Trophoblast cell (in vitro differentiated cells and primary cell): Measurements from ENCODE around the gene TMEM174.

ENCODE experiments used
- DNase-seq, 2 donors: peaks; one replicate each; pipeline ENCODE4 v3.0.0-alpha.2; 2016
- H2AFZ ChIP-seq: 2 replicates; pipeline ENCODE4 v1.6.1; 2013; ENCODE audit warnings: low read length, moderate library complexity, mild to moderate bottlenecking; ENCODE audit not compliant: insufficient read depth, poor library complexity
- H2AK5ac ChIP-seq: 2 replicates; pipeline ENCODE4 v1.6.1; 2013; ENCODE audit warnings: mild to moderate bottlenecking, low read length
- H2BK120ac ChIP-seq: 2 replicates; pipeline ENCODE4 v1.6.1; 2013; ENCODE audit warnings: low read length, mild to moderate bottlenecking, moderate library complexity; ENCODE audit not compliant: insufficient read depth, poor library complexity
- H2BK12ac ChIP-seq: 2 replicates; pipeline ENCODE4 v1.6.1; 2013; ENCODE audit warnings: mild to moderate bottlenecking, low read length, moderate library complexity
- H2BK5ac ChIP-seq: 2 replicates; pipeline ENCODE4 v1.6.1; 2013; ENCODE audit warnings: low read length, low read depth, moderate library complexity, mild to moderate bottlenecking; ENCODE audit not compliant: poor library complexity
- H3K14ac ChIP-seq: 2 replicates; pipeline ENCODE4 v1.6.1; 2013; ENCODE audit warnings: mild to moderate bottlenecking, low read length
- H3K18ac ChIP-seq: 2 replicates; pipeline ENCODE4 v1.6.1; 2013; ENCODE audit warnings: mild to moderate bottlenecking, low read length
- H3K23ac ChIP-seq: 2 replicates; pipeline ENCODE4 v1.6.1; 2013; ENCODE audit warnings: low read length
- H3K27ac ChIP-seq: 2 replicates; pipeline ENCODE4 v1.5.1; 2013; ENCODE audit warnings: low read depth, mild to moderate bottlenecking, inconsistent platforms, low read length, moderate library complexity
- H3K27me3 ChIP-seq: 2 replicates; pipeline ENCODE4 v1.6.1; 2013; ENCODE audit warnings: inconsistent platforms, mild to moderate bottlenecking, low read length, moderate library complexity; ENCODE audit not compliant: insufficient read depth
- H3K36me3 ChIP-seq, 2 experiments: 1 replicate in 1 of 2; 2 replicates in 1 of 2; pipeline ENCODE4 v1.6.1; 2013; ENCODE audit warnings: low read length in 2 of 2, mild to moderate bottlenecking in 2 of 2, moderate library complexity in 1 of 2; ENCODE audit not compliant: insufficient read depth in 2 of 2, control insufficient read depth in 1 of 2
- H3K4ac ChIP-seq: 2 replicates; pipeline ENCODE4 v1.6.1; 2013; ENCODE audit warnings: low read depth, mild to moderate bottlenecking, low read length, moderate library complexity
- H3K4me1 ChIP-seq, 2 experiments: 1 replicate in 1 of 2; 2 replicates in 1 of 2; pipeline ENCODE4 v1.6.1; 2013; ENCODE audit warnings: low read length in 2 of 2, mild to moderate bottlenecking in 2 of 2, moderate library complexity in 1 of 2; ENCODE audit not compliant: insufficient read depth in 2 of 2, control insufficient read depth in 1 of 2
- H3K4me2 ChIP-seq: 2 replicates; pipeline ENCODE4 v1.6.1; 2013; ENCODE audit warnings: inconsistent platforms, mild to moderate bottlenecking, low read length, moderate library complexity
- H3K4me3 ChIP-seq: 2 replicates; pipeline ENCODE4 v1.5.1; 2013; ENCODE audit warnings: mild to moderate bottlenecking, low read depth, low read length, inconsistent platforms
- H3K79me1 ChIP-seq: one replicate; pipeline ENCODE4 v1.6.1; 2013; ENCODE audit warnings: low read length
- H3K79me2 ChIP-seq: 2 replicates; pipeline ENCODE4 v1.6.1; 2013; ENCODE audit warnings: low read length, mild to moderate bottlenecking; ENCODE audit not compliant: control insufficient read depth, insufficient read depth, poor library complexity
- H3K9ac ChIP-seq: 2 replicates; pipeline ENCODE4 v1.6.1; 2013; ENCODE audit warnings: mild to moderate bottlenecking, low read length
- H3K9me3 ChIP-seq: 2 replicates; pipeline ENCODE4 v1.6.1; 2013; ENCODE audit warnings: low read depth, mild to moderate bottlenecking, control low read depth, inconsistent platforms, low read length; ENCODE audit not compliant: insufficient read depth
- H4K12ac ChIP-seq: 2 replicates; pipeline ENCODE4 v1.6.1; 2013; ENCODE audit warnings: low read depth, mild to moderate bottlenecking, low read length, moderate library complexity
- H4K8ac ChIP-seq: 2 replicates; pipeline ENCODE4 v1.6.1; 2013; ENCODE audit warnings: low read depth, mild to moderate bottlenecking, low read length, moderate library complexity
- H4K91ac ChIP-seq: one replicate; pipeline ENCODE4 v1.6.1; 2013; ENCODE audit warnings: low read depth, mild to moderate bottlenecking, low read length, moderate library complexity
- WGBS: extraction: QIAGEN DNeasy Blood & Tissue Kit; methylation state at CpG from one replicate; pipeline ENCODE4 v1.1.7; 2013; ENCODE audit warnings: missing lambda C conversion rate; ENCODE audit not compliant: insufficient read length, insufficient coverage; ENCODE audit errors: extremely low coverage; 5-methylcytosine and 5-hydroxymethylcytosine counted together

The TMEM174 gene

GRCh38 chr5:73222173-73222572 is 49.2 kb downstream of the TMEM174 start:
- no peak for DNase-seq
- H3K79me1 ChIP-seq, result no peaks in the 10 kb centered on the region
- H4K91ac ChIP-seq, result no peak overlapping the region
- H2AK5ac ChIP-seq, result no peak overlapping the region
- no peaks in the 10 kb centered on the region for H3K79me2 ChIP-seq
- H2BK5ac ChIP-seq, result no peak overlapping the region
- H2AFZ ChIP-seq, result no peak overlapping the region
- H3K27ac ChIP-seq, result no peak overlapping the region
- no peaks in the 10 kb centered on the region for H3K9me3 ChIP-seq
- no peak overlapping the region for H4K8ac ChIP-seq
- H3K23ac ChIP-seq, result no peak overlapping the region
- H3K14ac ChIP-seq, result no peak overlapping the region
- H2BK12ac ChIP-seq, result no peak overlapping the region
- WGBS, result no CpG with 5 or more reads among the region's 4 CpGs
- no peak overlapping the region for H3K18ac ChIP-seq
- no peak overlapping the region for H3K4me3 ChIP-seq
- no peak overlapping the region for H3K9ac ChIP-seq
- no peak overlapping the region for H4K12ac ChIP-seq
- H3K27me3 ChIP-seq, result no peaks in the 10 kb centered on the region
- no peak overlapping the region for H2BK120ac ChIP-seq
- H3K4me2 ChIP-seq, result no peak overlapping the region
- H3K4ac ChIP-seq, result no peak overlapping the region
- no peaks in the 10 kb centered on the region for H3K4me1 ChIP-seq
- no peaks in the 10 kb centered on the region for H3K36me3 ChIP-seq
